ENCODE measurements around the gene TOMM34. TPM values are rescaled to one million over a fixed set of nuclear protein-coding genes. Genes with fewer than 3 reads are reported as not detected.

TOMM34 gene
- total and polyA plus RNA-seq, 2 of the 13 experiments (the other 11 are each of a cell fraction or from before 2014, with no cell fraction given), result 36.2 to 52.0 TPM

- TF ChIP-seq PCBP1 (IDR thresholded peaks at IDR 0.05; ENCODE audit: borderline replicate concordance, low read depth, low read length) (0 out of 2 replicates have a peak, but pooled peaks have one; percentile 56), MBD4 (IDR thresholded peaks at IDR 0.05; ENCODE audit: borderline replicate concordance, low read length) (no peak), NCOA5 (CRISPR knock-in tag; IDR thresholded peaks at IDR 0.05) (no peak)
Observed at GRCh38 chr20:44930517-44931168, 29.6 kb downstream of the TOMM34 start (continued).

- 80% methylated on average over 3 of the region's 3 CpGs for WGBS (ENCODE audit: low lambda C conversion rate)
- FAIRE-seq, result no peak
- Histone ChIP-seq H3K9ac (ENCODE audit: insufficient read depth, low read depth, low read length) (no peak overlapping the region), H3K27me3 (ENCODE audit: control insufficient read depth in 1 of 2, insufficient read depth in 2 of 2, low read length in 2 of 2) (no peaks in the 10 kb centered on the region), H3K79me2 (ENCODE audit: insufficient read depth, low read length) (no peaks in the 10 kb centered on the region), H3K36me3 (replicated peaks in 1 of 2; ENCODE audit: control insufficient read depth in 1 of 2, insufficient read depth in 2 of 2, low read length in 2 of 2) (peaks cover 33 to 63% of the 10 kb centered on the region in 2 experiments), H2AFZ (ENCODE audit: low read length) (no peak overlapping the region), H4K20me1 (ENCODE audit: insufficient read depth, low read length) (no peaks in the 10 kb centered on the region), H3K9me3 (ENCODE audit: low read length) (no peaks in the 10 kb centered on the region), H3K27ac (ENCODE audit: extremely low read length, insufficient read depth, low read length) (no peak overlapping the region), H3K4me1 (ENCODE audit: insufficient read depth, low read length) (no peaks in the 10 kb centered on the region), H3K4me2 (ENCODE audit: low read depth, low read length) (no peak overlapping the region), H3K4me3 (replicated peaks in 1 of 3; ENCODE audit: insufficient read depth in 1 of 3, low read depth in 2 of 3, low read length in 3 of 3) (no peak overlapping the region)
- TF ChIP-seq ZNF768 (CRISPR knock-in tag; IDR thresholded peaks at IDR 0.05) (no peak), MTA3 (CRISPR knock-in tag; IDR thresholded peaks at IDR 0.05) (no peak), ZNF30 (CRISPR knock-in tag; IDR thresholded peaks at IDR 0.05) (no peak)
- TF ChIP-seq, protein P1, sequence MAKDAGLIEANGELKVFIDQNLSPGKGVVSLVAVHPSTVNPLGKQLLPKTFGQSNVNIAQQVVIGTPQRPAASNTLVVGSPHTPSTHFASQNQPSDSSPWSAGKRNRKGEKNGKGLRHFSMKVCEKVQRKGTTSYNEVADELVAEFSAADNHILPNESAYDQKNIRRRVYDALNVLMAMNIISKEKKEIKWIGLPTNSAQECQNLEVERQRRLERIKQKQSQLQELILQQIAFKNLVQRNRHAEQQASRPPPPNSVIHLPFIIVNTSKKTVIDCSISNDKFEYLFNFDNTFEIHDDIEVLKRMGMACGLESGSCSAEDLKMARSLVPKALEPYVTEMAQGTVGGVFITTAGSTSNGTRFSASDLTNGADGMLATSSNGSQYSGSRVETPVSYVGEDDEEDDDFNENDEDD (CRISPR knock-in tag; IDR thresholded peaks at IDR 0.05; ENCODE audit: borderline replicate concordance), result no peak
- ChIA-PET CTCF (ENCODE audit: low intra/inter-chr PET ratio, low total read pairs) (no interaction called here), POLR2A (no interaction called here)
- BruUV-seq (replicated peaks), result no TSS peak
- DNase-seq (ENCODE audit: low spot score), result no peak
- intact Hi-C loops (cut with micrococcal nuclease; ENCODE audit: unreplicated experiment) (no loop called here), in situ Hi-C loops (cut with HindIII; ENCODE audit: extremely low pct_ligation_motif_present, low pct_unique_long_range_greater_than_20kb) (no loop called here)
- no peak for ATAC-seq
Observed at GRCh38 chr20:44928595-44928994, 31.6 kb downstream of the TOMM34 start.
